K562 (cell line): ENCODE results near the gene ZNF500. TPM values are rescaled to one million over a fixed set of nuclear protein-coding genes. Genes with fewer than 3 reads are reported as not detected.
A peak's percentile ranks its signal among the peaks of the same experiment; 100 is the strongest.

Experiments used
- CBX1 ChIP-seq: sonication (generic); IDR thresholded peaks from 2 replicates; pipeline ENCODE4 v1.6.1; 2016; ENCODE audit warnings: antibody characterized with exemption, low read depth, mild to moderate bottlenecking
- CBX2 ChIP-seq: fragments of 200-600 bp; sonication (generic); IDR thresholded peaks from one replicate; pipeline ENCODE4 v1.6.1; 2012; ENCODE audit warnings: mild to moderate bottlenecking, low read length, inconsistent platforms; ENCODE audit not compliant: insufficient read depth, poor library complexity, severe bottlenecking
- DMBX1 ChIP-seq: fragments of 250-450 bp; sonication (Bioruptor Pico); IDR thresholded peaks from 2 replicates; pipeline ENCODE4 v1.8.0; 2022; ENCODE audit warnings: inconsistent platforms, mild to moderate bottlenecking, moderate library complexity, borderline replicate concordance
- HNRNPK ChIP-seq: fragments of 200-400 bp; formaldehyde crosslinking; IDR thresholded peaks from one replicate; pipeline ENCODE4 v1.6.1; 2018; ENCODE audit warnings: mild to moderate bottlenecking, low read depth, low read length; ENCODE audit not compliant: poor library complexity, severe bottlenecking
- MAFG ChIP-seq: fragments of 450-650 bp; conservative IDR thresholded peaks from 2 replicates; pipeline ENCODE4 v1.6.1; 2016; ENCODE audit warnings: missing genetic modification characterization, missing compliant biosample characterization
- NCOA6 ChIP-seq: fragments of 450-650 bp; IDR thresholded peaks from 2 replicates; pipeline ENCODE4 v1.6.1; 2017; ENCODE audit warnings: mild to moderate bottlenecking
- NELFE ChIP-seq: IDR thresholded peaks from 2 replicates; pipeline ENCODE4 v1.6.1; 2011; ENCODE audit warnings: mild to moderate bottlenecking; ENCODE audit not compliant: insufficient read depth, insufficient read length
- NFIC ChIP-seq: fragments of 450-650 bp; IDR thresholded peaks from 2 replicates; pipeline ENCODE4 v1.6.1; 2017; ENCODE audit warnings: mild to moderate bottlenecking, inconsistent platforms
- NUFIP1 ChIP-seq: fragments of 450-650 bp; IDR thresholded peaks from 2 replicates; pipeline ENCODE4 v1.6.1; 2018; ENCODE audit not compliant: partially characterized antibody
- POLR3G ChIP-seq: IDR thresholded peaks from 2 replicates; pipeline ENCODE4 v1.6.1; 2011; ENCODE audit not compliant: insufficient read length, insufficient replicate concordance; ENCODE audit errors: extremely low read depth
- PTTG1 ChIP-seq: fragments of 450-650 bp; IDR thresholded peaks from 2 replicates; pipeline ENCODE4 v1.6.1; 2016; ENCODE audit warnings: low read depth, mild to moderate bottlenecking, missing genetic modification characterization, missing compliant biosample characterization
- SMARCC2 ChIP-seq: fragments of 450-650 bp; IDR thresholded peaks from 2 replicates; pipeline ENCODE4 v1.6.1; 2017; ENCODE audit warnings: antibody characterized with exemption, moderate library complexity, mild to moderate bottlenecking, low read depth
- STAG1 ChIP-seq: sonication (generic); formaldehyde crosslinking; IDR thresholded peaks from 2 replicates; pipeline ENCODE4 v1.5.0; 2020; ENCODE audit warnings: missing genetic modification reagents, borderline replicate concordance
- ZBTB7A ChIP-seq: IDR thresholded peaks from 2 replicates; pipeline ENCODE4 v1.6.1; 2011; ENCODE audit warnings: low read depth, mild to moderate bottlenecking, low read length, moderate library complexity, borderline replicate concordance; ENCODE audit not compliant: control insufficient read depth
- ZNF224 ChIP-seq: sonication (generic); formaldehyde crosslinking; IDR thresholded peaks from 2 replicates; pipeline ENCODE4 v1.8.0; 2022; ENCODE audit warnings: mild to moderate bottlenecking, missing genetic modification reagents
- polyA plus RNA-seq, 8 experiments: library from polyadenylated mRNA; depleted of rRNA in 4 of 8; stranded (reverse) in 5 of 8; unstranded in 3 of 8; fragments of >200 nt; fragmentation: Nextera tagmentation in 2 of 8; fragmentation: Illumina TruSeq in 1 of 8; extraction: Ambion mirVana in 2 of 8; extraction: Trizol in 1 of 8; gene quantifications; 2 replicates each; pipeline versions ENCODE4 v1.2.1 to v1.2.3, GENCODE V29; 2011 to 2014; ENCODE audit warnings: inconsistent platforms in 1 of 8, missing spikeins in 1 of 8
- total RNA-seq, 7 experiments: library from RNA; depleted of rRNA in 6 of 7; stranded (reverse); fragments of >200 nt in 6 of 7; fragmentation: Illumina TruSeq in 2 of 7; extraction: Trizol in 2 of 7; gene quantifications; 2 replicates each; pipeline versions ENCODE4 v1.2.1 to v1.2.3, GENCODE V29; 2011 to 2021; ENCODE audit warnings: low replicate concordance in 1 of 7
- TF ChIP-seq, protein P1 (sequence below): fragments of 450-650 bp; formaldehyde crosslinking; conservative IDR thresholded peaks from 2 replicates; pipeline ENCODE4 v1.4.0; 2022; ENCODE audit warnings: mild to moderate bottlenecking, missing genetic modification characterization
- TF ChIP-seq, protein P2 (sequence below): IDR thresholded peaks from 3 replicates; pipeline ENCODE4 v1.6.1; 2011; ENCODE audit warnings: borderline replicate concordance, mild to moderate bottlenecking; ENCODE audit not compliant: insufficient read length, insufficient read depth
- TF ChIP-seq, protein P3 (sequence below): fragments of 200-800 bp; sonication (Bioruptor generic); IDR thresholded peaks from 2 replicates; pipeline ENCODE4 v1.6.1; 2017; ENCODE audit warnings: missing genetic modification characterization, missing compliant biosample characterization
- TF ChIP-seq, protein P4 (sequence below): fragments of 150-350 bp; conservative IDR thresholded peaks from 2 replicates; pipeline ENCODE4 v1.6.1; 2014; ENCODE audit warnings: low read length
- TF ChIP-seq, protein P5 (sequence below): sonication (generic); formaldehyde crosslinking; IDR thresholded peaks from 2 replicates; pipeline ENCODE4 v1.9.0; 2022; ENCODE audit warnings: mild to moderate bottlenecking, missing genetic modification reagents

The ZNF500 gene
- total and polyA plus RNA-seq, 9 of the 15 experiments (the other 6 are each of a cell fraction or from before 2014, with no cell fraction given): 0.80 to 20.8 (median 5.3) TPM

DNA sequence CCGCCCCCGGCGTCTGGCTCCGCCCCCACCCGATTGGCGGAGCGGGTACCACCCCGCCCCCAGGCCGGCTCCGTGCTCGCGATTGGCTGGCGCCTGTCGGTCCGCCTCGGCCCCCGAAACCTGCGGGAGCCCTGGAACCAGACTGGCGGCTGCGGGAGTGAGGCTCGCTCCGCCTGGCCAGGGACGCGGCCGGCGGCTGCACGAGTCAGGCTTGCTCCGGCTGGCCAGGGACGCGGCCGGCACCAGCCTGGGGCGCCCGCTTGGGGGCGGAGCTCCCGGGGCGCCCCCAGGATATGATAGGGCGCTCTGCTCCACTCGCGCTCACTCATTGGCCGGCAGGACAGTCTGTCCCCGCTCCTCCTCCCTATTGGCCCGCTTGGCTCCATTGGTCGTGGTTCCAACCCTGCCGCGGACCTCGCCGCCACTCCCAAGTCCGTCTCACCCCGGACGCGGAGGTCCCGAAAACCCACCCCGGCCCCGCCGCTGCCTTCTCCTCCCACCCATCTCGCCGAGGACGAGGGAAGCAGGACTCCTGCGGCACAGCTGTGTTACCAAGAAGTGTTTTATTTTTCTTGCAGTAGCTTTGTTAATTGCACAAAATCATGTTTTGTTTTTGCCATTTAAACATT, 35.8 kb upstream of the ZNF500 start (continued):
- no peak for TF ChIP-seq SMARCC2
- TF ChIP-seq HNRNPK: no peak
- 0 out of 2 replicates have a peak, but pooled peaks have one; percentile 13 for TF ChIP-seq CBX1
- no peak for TF ChIP-seq NCOA6
- no peak for TF ChIP-seq STAG1 (CRISPR knock-in tag)
- no peak for TF ChIP-seq NUFIP1
- no peak for TF ChIP-seq DMBX1 (CRISPR knock-in tag)
- TF ChIP-seq NFIC: no peak
- no peak for TF ChIP-seq ZNF224
- TF ChIP-seq NELFE: no peak
- TF ChIP-seq ZBTB7A: peak; percentile 46; the same call in 1 of the 2 replicates
- no peak for TF ChIP-seq POLR3G
- TF ChIP-seq PTTG1 (tag): no peak
- TF ChIP-seq, protein P1, sequence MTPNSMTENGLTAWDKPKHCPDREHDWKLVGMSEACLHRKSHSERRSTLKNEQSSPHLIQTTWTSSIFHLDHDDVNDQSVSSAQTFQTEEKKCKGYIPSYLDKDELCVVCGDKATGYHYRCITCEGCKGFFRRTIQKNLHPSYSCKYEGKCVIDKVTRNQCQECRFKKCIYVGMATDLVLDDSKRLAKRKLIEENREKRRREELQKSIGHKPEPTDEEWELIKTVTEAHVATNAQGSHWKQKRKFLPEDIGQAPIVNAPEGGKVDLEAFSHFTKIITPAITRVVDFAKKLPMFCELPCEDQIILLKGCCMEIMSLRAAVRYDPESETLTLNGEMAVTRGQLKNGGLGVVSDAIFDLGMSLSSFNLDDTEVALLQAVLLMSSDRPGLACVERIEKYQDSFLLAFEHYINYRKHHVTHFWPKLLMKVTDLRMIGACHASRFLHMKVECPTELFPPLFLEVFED (CRISPR knock-in tag): no peak
- TF ChIP-seq, protein P2, sequence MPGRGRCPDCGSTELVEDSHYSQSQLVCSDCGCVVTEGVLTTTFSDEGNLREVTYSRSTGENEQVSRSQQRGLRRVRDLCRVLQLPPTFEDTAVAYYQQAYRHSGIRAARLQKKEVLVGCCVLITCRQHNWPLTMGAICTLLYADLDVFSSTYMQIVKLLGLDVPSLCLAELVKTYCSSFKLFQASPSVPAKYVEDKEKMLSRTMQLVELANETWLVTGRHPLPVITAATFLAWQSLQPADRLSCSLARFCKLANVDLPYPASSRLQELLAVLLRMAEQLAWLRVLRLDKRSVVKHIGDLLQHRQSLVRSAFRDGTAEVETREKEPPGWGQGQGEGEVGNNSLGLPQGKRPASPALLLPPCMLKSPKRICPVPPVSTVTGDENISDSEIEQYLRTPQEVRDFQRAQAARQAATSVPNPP: no peak
- no peak for TF ChIP-seq CBX2
- TF ChIP-seq MAFG (tag): no peak
- TF ChIP-seq, protein P3, sequence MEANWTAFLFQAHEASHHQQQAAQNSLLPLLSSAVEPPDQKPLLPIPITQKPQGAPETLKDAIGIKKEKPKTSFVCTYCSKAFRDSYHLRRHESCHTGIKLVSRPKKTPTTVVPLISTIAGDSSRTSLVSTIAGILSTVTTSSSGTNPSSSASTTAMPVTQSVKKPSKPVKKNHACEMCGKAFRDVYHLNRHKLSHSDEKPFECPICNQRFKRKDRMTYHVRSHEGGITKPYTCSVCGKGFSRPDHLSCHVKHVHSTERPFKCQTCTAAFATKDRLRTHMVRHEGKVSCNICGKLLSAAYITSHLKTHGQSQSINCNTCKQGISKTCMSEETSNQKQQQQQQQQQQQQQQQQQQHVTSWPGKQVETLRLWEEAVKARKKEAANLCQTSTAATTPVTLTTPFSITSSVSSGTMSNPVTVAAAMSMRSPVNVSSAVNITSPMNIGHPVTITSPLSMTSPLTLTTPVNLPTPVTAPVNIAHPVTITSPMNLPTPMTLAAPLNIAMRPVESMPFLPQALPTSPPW (CRISPR knock-in tag): no peak; the same call in 1 of the 2 replicates
- TF ChIP-seq, protein P4, sequence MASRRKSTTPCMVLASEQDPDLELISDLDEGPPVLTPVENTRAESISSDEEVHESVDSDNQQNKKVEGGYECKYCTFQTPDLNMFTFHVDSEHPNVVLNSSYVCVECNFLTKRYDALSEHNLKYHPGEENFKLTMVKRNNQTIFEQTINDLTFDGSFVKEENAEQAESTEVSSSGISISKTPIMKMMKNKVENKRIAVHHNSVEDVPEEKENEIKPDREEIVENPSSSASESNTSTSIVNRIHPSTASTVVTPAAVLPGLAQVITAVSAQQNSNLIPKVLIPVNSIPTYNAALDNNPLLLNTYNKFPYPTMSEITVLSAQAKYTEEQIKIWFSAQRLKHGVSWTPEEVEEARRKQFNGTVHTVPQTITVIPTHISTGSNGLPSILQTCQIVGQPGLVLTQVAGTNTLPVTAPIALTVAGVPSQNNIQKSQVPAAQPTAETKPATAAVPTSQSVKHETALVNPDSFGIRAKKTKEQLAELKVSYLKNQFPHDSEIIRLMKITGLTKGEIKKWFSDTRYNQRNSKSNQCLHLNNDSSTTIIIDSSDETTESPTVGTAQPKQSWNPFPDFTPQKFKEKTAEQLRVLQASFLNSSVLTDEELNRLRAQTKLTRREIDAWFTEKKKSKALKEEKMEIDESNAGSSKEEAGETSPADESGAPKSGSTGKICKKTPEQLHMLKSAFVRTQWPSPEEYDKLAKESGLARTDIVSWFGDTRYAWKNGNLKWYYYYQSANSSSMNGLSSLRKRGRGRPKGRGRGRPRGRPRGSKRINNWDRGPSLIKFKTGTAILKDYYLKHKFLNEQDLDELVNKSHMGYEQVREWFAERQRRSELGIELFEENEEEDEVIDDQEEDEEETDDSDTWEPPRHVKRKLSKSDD: no peak
- TF ChIP-seq, protein P5, sequence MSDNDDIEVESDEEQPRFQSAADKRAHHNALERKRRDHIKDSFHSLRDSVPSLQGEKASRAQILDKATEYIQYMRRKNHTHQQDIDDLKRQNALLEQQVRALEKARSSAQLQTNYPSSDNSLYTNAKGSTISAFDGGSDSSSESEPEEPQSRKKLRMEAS (CRISPR knock-in tag): no peak
